K562 (cell line): ENCODE results near the gene PIP4K2C. TPM values are rescaled to one million over a fixed set of nuclear protein-coding genes. Genes with fewer than 3 reads are reported as not detected.

Experiments used
- AFF4 ChIP-seq: sonication (generic); formaldehyde crosslinking; IDR thresholded peaks from 2 replicates; pipeline ENCODE4 v1.8.0; 2023; ENCODE audit warnings: mild to moderate bottlenecking, missing genetic modification reagents
- CHD7 ChIP-seq: fragments of 200-600 bp; sonication (generic); IDR thresholded peaks from one replicate; pipeline ENCODE4 v1.6.1; 2012; ENCODE audit warnings: mild to moderate bottlenecking, low read depth, low read length, inconsistent platforms
- HNRNPL ChIP-seq: fragments of 200-400 bp; formaldehyde crosslinking; IDR thresholded peaks from 2 replicates; pipeline ENCODE4 v1.6.1; 2017; ENCODE audit warnings: low read depth, mild to moderate bottlenecking, low read length
- PYGO2 ChIP-seq: fragments of 450-650 bp; IDR thresholded peaks from 2 replicates; pipeline ENCODE4 v1.6.1; 2016; ENCODE audit warnings: mild to moderate bottlenecking, missing genetic modification characterization, moderate library complexity, missing compliant biosample characterization
- RBM25 ChIP-seq: fragments of 200-400 bp; formaldehyde crosslinking; IDR thresholded peaks from 2 replicates; pipeline ENCODE4 v1.6.1; 2018; ENCODE audit warnings: low read length, low read depth, moderate library complexity; ENCODE audit not compliant: severe bottlenecking
- SMARCE1 ChIP-seq: fragments of 450-650 bp; IDR thresholded peaks from 2 replicates; pipeline ENCODE4 v1.7.1; 2016; ENCODE audit warnings: mild to moderate bottlenecking
- TCFL5 ChIP-seq: fragments of 250-450 bp; sonication (Bioruptor Pico); conservative IDR thresholded peaks from 2 replicates; pipeline ENCODE4 v1.6.1; 2021; ENCODE audit warnings: mild to moderate bottlenecking, moderate library complexity, matching md5 sums
- ZNF41 ChIP-seq: fragments of 250-450 bp; sonication (Bioruptor Pico); conservative IDR thresholded peaks from 2 replicates; pipeline ENCODE4 v1.4.0; 2020; ENCODE audit warnings: mild to moderate bottlenecking
- ZSCAN32 ChIP-seq: fragments of 450-650 bp; formaldehyde crosslinking; IDR thresholded peaks from 2 replicates; pipeline ENCODE4 v1.4.0; 2020; ENCODE audit warnings: mild to moderate bottlenecking, moderate library complexity
- polyA plus RNA-seq, 8 experiments: library from polyadenylated mRNA; depleted of rRNA in 4 of 8; stranded (reverse) in 5 of 8; unstranded in 3 of 8; fragments of >200 nt; fragmentation: Nextera tagmentation in 2 of 8; fragmentation: Illumina TruSeq in 1 of 8; extraction: Ambion mirVana in 2 of 8; extraction: Trizol in 1 of 8; gene quantifications; 2 replicates each; pipeline versions ENCODE4 v1.2.1 to v1.2.3, GENCODE V29; 2011 to 2014; ENCODE audit warnings: inconsistent platforms in 1 of 8, missing spikeins in 1 of 8
- total RNA-seq, 7 experiments: library from RNA; depleted of rRNA in 6 of 7; stranded (reverse); fragments of >200 nt in 6 of 7; fragmentation: Illumina TruSeq in 2 of 7; extraction: Trizol in 2 of 7; gene quantifications; 2 replicates each; pipeline versions ENCODE4 v1.2.1 to v1.2.3, GENCODE V29; 2011 to 2021; ENCODE audit warnings: low replicate concordance in 1 of 7
- TF ChIP-seq, protein P1 (sequence below): fragments of 450-650 bp; IDR thresholded peaks from 2 replicates; pipeline ENCODE4 v1.6.1; 2017; ENCODE audit warnings: mild to moderate bottlenecking, moderate library complexity

PIP4K2C gene
- total and polyA plus RNA-seq, 9 of the 15 experiments (the other 6 are each of a cell fraction or from before 2014, with no cell fraction given) = 9.0 to 41.4 (median 18.3) TPM

GRCh38 chr12:57547288-57548012, 43.5 kb upstream of the PIP4K2C start (continued):
- TF ChIP-seq CHD7 (no peak), HNRNPL (no peak), SMARCE1 (0 out of 2 replicates have a peak, but pooled peaks have one; percentile 31), ZNF41 (CRISPR knock-in tag) (no peak), RBM25 (no peak), AFF4 (CRISPR knock-in tag) (no peak), TCFL5 (CRISPR knock-in tag) (no peak), ZSCAN32 (CRISPR knock-in tag) (no peak), PYGO2 (no peak)
- TF ChIP-seq, protein P1, sequence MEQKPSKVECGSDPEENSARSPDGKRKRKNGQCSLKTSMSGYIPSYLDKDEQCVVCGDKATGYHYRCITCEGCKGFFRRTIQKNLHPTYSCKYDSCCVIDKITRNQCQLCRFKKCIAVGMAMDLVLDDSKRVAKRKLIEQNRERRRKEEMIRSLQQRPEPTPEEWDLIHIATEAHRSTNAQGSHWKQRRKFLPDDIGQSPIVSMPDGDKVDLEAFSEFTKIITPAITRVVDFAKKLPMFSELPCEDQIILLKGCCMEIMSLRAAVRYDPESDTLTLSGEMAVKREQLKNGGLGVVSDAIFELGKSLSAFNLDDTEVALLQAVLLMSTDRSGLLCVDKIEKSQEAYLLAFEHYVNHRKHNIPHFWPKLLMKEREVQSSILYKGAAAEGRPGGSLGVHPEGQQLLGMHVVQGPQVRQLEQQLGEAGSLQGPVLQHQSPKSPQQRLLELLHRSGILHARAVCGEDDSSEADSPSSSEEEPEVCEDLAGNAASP = no peak
